Left kidney (tissue), 2 donors: ENCODE results near the gene CHAC1. TPM values are rescaled to one million over a fixed set of nuclear protein-coding genes. Genes with fewer than 3 reads are reported as not detected.
"Not testable (repeated sequence)": the region's sequence is repeated elsewhere in the genome, so short reads cannot be mapped to it uniquely, and the experiment has no call there.

Experiments
- DNase-seq: peaks from one replicate; pipeline ENCODE4 v3.0.0-alpha.2; 2013
- polyA plus RNA-seq: library from polyadenylated mRNA; unstranded; fragments of 120-200 nt; gene quantifications from one replicate; pipeline ENCODE4 v1.2.1, GENCODE V29; 2013; ENCODE audit not compliant: insufficient read length

Gene CHAC1
- polyA plus RNA-seq, 1 donor, result 2.4 TPM

- DNase-seq, result no peak
Measured at GRCh38 chr15:40957041-40957555, 3.8 kb downstream of the CHAC1 start.

- DNase-seq, result no peak
Measured at GRCh38 chr15:40957581-40958051, 4.3 kb downstream of the CHAC1 start.

- no peak for DNase-seq
Measured at GRCh38 chr15:40958146-40958545, 4.9 kb downstream of the CHAC1 start.

GRCh38 chr15:40958723-40959122, 5.5 kb downstream of the CHAC1 start:
- no peak for DNase-seq

GRCh38 chr15:40959331-40960141, 6.3 kb downstream of the CHAC1 start:
- DNase-seq, result peak; percentile 74

GRCh38 chr15:40960151-40960885, 7.0 kb downstream of the CHAC1 start:
- DNase-seq, result no peak

GRCh38 chr15:40960925-40961324, 7.7 kb downstream of the CHAC1 start:
- no peak for DNase-seq

- not testable (repeated sequence) for DNase-seq
Measured at GRCh38 chr15:40961740-40962139, 8.5 kb downstream of the CHAC1 start.

- not testable (repeated sequence) for DNase-seq
Measured at GRCh38 chr15:40962317-40962716, 9.0 kb downstream of the CHAC1 start.

GRCh38 chr15:40963201-40963600, 9.9 kb downstream of the CHAC1 start:
- DNase-seq, result no peak

- DNase-seq, result no peak
Measured at GRCh38 chr15:40964006-40964405, 10.7 kb downstream of the CHAC1 start.

GRCh38 chr15:40964634-40965033, 11.4 kb downstream of the CHAC1 start:
- no peak for DNase-seq

- DNase-seq, result no peak
Measured at GRCh38 chr15:40968290-40969085, 15.2 kb downstream of the CHAC1 start.

GRCh38 chr15:40969363-40969762, 16.1 kb downstream of the CHAC1 start:
- no peak for DNase-seq

GRCh38 chr15:40974879-40975278, 21.6 kb downstream of the CHAC1 start:
- no peak for DNase-seq

GRCh38 chr15:40976819-40977218, 23.5 kb downstream of the CHAC1 start:
- DNase-seq, result no peak

GRCh38 chr15:40978141-40978540, 24.9 kb downstream of the CHAC1 start:
- DNase-seq, result no peak

- DNase-seq, result no peak
Measured at GRCh38 chr15:40978562-40978961, 25.3 kb downstream of the CHAC1 start.

- DNase-seq, result no peak
Measured at GRCh38 chr15:40981186-40981585, 27.9 kb downstream of the CHAC1 start.

- DNase-seq, result no peak
Measured at GRCh38 chr15:40982855-40983254, 29.6 kb downstream of the CHAC1 start.

- no peak for DNase-seq
Measured at GRCh38 chr15:40984406-40984805, 31.1 kb downstream of the CHAC1 start.

GRCh38 chr15:40984964-40985363, 31.7 kb downstream of the CHAC1 start:
- no peak for DNase-seq
